IPS DF 4.7 (cell line): Measurements from ENCODE around the gene ZNF423.
"Not testable (repeated sequence)": the region's sequence is repeated elsewhere in the genome, so short reads cannot be mapped to it uniquely, and the experiment has no call there.

Experiments used
- DNase-seq: peaks from one replicate; pipeline ENCODE4 v3.0.0-alpha.2; 2013; ENCODE audit warnings: low spot score; ENCODE audit errors: extremely low read depth

The ZNF423 gene

GRCh38 chr16:49586466-49587450 is 269.2 kb downstream of the ZNF423 start:
- DNase-seq: no peak

GRCh38 chr16:49585143-49585832 is 270.6 kb downstream of the ZNF423 start:
- no peak for DNase-seq

GRCh38 chr16:49583911-49584310 is 272.0 kb downstream of the ZNF423 start:
- DNase-seq: no peak

- DNase-seq: no peak
These were observed 274.1 kb downstream of the ZNF423 start for GRCh38 chr16:49581630-49582298.

- DNase-seq: no peak
These were observed 275.1 kb downstream of the ZNF423 start for GRCh38 chr16:49580751-49581303.

GRCh38 chr16:49578435-49579024 is 277.4 kb downstream of the ZNF423 start:
- DNase-seq: no peak

- no peak for DNase-seq
These were observed 277.9 kb downstream of the ZNF423 start for GRCh38 chr16:49578018-49578417.

GRCh38 chr16:49576941-49577340 is 279.0 kb downstream of the ZNF423 start:
- no peak for DNase-seq

GRCh38 chr16:49576173-49576494 is 279.8 kb downstream of the ZNF423 start:
- no peak for DNase-seq

GRCh38 chr16:49575346-49576172 is 280.4 kb downstream of the ZNF423 start:
- DNase-seq: no peak

- DNase-seq: no peak
These were observed 281.1 kb downstream of the ZNF423 start for GRCh38 chr16:49574826-49575225.

- no peak for DNase-seq
These were observed 288.0 kb downstream of the ZNF423 start for GRCh38 chr16:49567950-49568349.

GRCh38 chr16:49566432-49566831 is 289.5 kb downstream of the ZNF423 start:
- no peak for DNase-seq

GRCh38 chr16:49564496-49565229 is 291.2 kb downstream of the ZNF423 start:
- DNase-seq: no peak

- no peak for DNase-seq
These were observed 292.2 kb downstream of the ZNF423 start for GRCh38 chr16:49563666-49564065.

- DNase-seq: not testable (repeated sequence)
These were observed 293.0 kb downstream of the ZNF423 start for GRCh38 chr16:49562894-49563293.

- DNase-seq: no peak
These were observed 293.7 kb downstream of the ZNF423 start for GRCh38 chr16:49562228-49562627.

GRCh38 chr16:49560004-49560830 is 295.7 kb downstream of the ZNF423 start:
- no peak for DNase-seq

GRCh38 chr16:49559242-49559641 is 296.7 kb downstream of the ZNF423 start:
- DNase-seq: no peak
